Fibroblast of the aortic adventitia (primary cell): ENCODE measurements around the gene DSP. TPM values are rescaled to one million over a fixed set of nuclear protein-coding genes. Genes with fewer than 3 reads are reported as not detected.

Source experiments
- DNase-seq: peaks from one replicate; pipeline ENCODE4 v3.0.0-alpha.2; 2010; ENCODE audit warnings: low read depth
- H3K4me3 ChIP-seq: 2 replicates; pipeline ENCODE4 v1.5.1; 2011; ENCODE audit warnings: low read depth, mild to moderate bottlenecking, control low read depth, low read length, moderate library complexity
- total RNA-seq: library from RNA; depleted of rRNA; stranded (reverse); fragments of >200 nt; gene quantifications from 2 replicates; pipeline ENCODE4 v1.2.3, GENCODE V29; 2012; ENCODE audit warnings: low replicate concordance
- TF ChIP-seq, protein P1 (sequence below): IDR thresholded peaks from 2 replicates; pipeline ENCODE4 v1.5.1; 2011; ENCODE audit warnings: mild to moderate bottlenecking, low read length, control low read depth, inconsistent platforms; ENCODE audit not compliant: insufficient read depth

Gene DSP
- total RNA-seq, 1 donor = 4.2 TPM

DNA sequence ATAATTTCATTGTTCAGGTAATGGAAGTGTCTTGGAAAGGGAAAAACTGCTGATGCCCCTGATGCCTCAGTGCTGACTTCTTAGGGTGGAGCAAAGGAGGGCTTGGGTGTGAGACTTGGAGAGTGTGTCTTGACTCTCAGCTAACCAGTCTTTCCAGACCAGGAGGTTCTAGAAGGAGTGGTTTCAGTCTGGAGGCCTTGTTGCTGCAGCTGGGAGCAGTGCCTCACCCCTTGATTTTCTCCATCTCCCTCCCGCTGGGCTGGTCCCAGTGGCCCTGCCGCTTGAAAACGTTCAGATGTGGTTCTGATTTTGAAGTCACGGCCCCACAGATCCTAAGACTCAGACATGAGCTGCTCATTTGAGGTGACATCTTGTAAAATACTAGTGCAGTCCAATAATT, 5.4 kb downstream of the DSP start:
- H3K4me3 ChIP-seq = no peak overlapping the region
- no peak for DNase-seq
- TF ChIP-seq, protein P1, sequence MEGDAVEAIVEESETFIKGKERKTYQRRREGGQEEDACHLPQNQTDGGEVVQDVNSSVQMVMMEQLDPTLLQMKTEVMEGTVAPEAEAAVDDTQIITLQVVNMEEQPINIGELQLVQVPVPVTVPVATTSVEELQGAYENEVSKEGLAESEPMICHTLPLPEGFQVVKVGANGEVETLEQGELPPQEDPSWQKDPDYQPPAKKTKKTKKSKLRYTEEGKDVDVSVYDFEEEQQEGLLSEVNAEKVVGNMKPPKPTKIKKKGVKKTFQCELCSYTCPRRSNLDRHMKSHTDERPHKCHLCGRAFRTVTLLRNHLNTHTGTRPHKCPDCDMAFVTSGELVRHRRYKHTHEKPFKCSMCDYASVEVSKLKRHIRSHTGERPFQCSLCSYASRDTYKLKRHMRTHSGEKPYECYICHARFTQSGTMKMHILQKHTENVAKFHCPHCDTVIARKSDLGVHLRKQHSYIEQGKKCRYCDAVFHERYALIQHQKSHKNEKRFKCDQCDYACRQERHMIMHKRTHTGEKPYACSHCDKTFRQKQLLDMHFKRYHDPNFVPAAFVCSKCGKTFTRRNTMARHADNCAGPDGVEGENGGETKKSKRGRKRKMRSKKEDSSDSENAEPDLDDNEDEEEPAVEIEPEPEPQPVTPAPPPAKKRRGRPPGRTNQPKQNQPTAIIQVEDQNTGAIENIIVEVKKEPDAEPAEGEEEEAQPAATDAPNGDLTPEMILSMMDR = no peak

DNA sequence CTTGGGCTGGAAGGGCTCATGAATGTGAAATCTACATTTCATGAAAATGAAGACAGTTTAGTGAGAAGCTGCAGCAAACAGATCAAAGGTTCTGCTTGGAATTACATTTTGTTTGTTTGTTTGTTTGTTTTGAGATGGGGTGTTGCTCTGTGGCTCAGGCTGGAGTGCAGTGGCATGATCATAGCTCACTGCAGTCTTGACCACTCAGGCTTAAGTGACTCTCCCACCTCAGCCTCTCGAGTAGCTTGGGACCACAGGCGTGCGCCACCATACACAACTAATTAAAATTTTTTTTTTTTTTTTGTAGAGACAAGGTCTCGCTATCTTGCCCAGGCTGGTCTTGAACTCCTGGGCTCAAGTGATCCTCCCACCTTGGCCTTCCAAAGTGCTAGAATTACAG, 5.8 kb downstream of the DSP start:
- TF ChIP-seq, protein P1 = no peak
- DNase-seq = no peak
- no peak overlapping the region for H3K4me3 ChIP-seq

DNA sequence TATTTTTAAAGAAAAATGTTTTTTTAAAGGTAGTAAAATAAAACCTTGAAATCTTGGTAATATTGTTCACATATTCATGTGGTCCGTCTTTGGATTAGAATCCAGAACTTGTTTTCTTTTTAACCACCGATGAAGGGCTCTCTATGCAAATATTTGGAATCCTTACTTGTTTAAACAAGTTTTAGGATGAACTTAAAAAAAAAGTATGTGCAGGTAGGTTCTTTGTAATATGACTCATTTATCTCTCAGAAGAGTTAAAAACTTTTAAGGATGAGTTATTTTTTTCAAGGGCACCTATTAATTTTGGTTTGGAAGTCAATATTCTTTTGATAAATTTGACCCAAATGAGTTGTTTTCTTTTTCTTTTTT, 8.9 kb downstream of the DSP start:
- TF ChIP-seq, protein P1 = no peak
- no peak for DNase-seq

DNA sequence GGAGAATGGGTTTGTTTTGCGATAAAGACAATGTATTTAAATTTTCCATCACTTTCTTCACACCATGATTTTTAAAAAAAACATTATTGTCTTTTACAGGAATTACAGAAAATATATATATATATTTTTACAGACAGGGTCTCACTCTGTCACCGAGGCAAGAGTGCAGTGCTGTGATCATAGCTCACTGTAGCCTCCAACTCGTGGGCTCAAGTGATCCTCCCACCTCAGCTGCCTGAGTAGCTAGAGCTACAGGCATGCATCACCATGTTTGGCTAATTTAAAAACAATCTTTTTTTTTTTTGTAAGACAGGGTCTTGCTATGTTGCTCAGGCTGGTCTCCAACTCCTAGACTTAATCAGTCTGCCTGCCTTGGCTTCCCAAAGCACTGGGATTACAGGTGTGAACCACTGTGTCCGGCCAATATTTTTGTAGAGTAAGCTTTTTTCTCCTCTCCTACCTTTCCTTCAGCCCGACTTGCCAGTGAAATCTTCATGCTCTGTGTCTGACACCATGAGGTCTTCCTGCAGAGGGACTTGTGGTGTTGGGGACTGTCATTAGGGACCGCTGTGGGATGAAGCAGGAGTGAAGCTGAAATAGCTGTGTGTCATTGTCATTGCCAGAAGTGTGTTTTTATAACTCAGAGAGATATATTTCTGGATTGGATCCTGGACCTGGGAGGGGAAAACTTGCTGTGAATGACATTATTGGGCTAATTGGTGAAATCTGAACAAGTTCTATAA, 13.2 kb downstream of the DSP start:
- TF ChIP-seq, protein P1 = no peak
- DNase-seq = no peak
- H3K4me3 ChIP-seq = no peak overlapping the region

More for the DNA sequence above, 8.9 kb downstream of the DSP start:
- no peak overlapping the region for H3K4me3 ChIP-seq

DNA sequence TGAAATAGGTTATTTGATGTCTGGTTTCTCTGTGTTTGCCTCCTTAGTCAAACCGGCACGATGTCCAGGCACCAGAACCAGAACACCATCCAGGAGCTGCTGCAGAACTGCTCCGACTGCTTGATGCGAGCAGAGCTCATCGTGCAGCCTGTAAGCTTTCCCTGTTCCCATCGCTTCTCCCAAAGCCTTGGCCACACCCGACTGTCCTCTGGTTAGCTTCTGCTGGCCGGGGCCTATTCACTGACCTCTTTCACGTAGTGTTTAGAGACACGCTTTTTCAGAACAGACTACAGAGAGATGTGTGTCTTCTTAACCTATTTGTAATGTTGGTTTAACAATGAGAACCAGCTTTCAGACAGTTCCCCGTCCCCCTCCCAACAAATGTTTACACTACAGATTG, 14.2 kb downstream of the DSP start:
- TF ChIP-seq, protein P1 = no peak
- DNase-seq = no peak
- no peak overlapping the region for H3K4me3 ChIP-seq

DNA sequence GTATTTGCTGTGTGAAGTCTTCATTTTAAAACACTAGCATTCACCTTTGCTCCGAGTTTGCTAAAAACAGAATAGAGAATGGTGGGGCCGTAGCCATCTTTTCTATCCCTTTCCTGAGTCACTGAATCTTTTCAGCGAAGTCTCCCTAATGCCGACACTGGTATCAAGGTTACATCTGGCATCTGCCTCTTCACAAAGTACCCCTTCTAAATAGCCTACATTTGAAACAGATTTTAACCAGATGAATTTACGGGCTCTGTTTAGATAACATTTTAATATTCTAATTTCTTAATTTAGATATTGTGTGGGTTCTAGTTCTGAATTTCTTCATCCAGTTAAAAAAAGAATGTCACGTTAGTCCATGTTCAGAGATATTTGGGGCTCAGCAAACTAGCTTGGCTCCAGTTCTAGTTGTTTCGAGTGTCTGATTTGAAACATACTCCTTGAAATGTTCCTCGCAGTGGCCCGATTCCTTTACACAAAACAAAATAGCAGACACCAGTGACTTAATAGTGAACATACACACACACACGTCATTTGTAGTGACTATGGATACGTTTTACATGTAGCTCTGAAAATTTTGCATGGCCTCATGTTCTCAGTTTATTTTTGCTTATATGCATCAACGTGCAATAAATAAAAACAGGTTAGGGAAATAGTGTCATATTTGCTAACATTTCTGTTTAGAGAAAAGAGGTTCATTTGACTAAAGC, 15.1 kb downstream of the DSP start:
- TF ChIP-seq, protein P1 = no peak
- no peak overlapping the region for H3K4me3 ChIP-seq
- no peak for DNase-seq

DNA sequence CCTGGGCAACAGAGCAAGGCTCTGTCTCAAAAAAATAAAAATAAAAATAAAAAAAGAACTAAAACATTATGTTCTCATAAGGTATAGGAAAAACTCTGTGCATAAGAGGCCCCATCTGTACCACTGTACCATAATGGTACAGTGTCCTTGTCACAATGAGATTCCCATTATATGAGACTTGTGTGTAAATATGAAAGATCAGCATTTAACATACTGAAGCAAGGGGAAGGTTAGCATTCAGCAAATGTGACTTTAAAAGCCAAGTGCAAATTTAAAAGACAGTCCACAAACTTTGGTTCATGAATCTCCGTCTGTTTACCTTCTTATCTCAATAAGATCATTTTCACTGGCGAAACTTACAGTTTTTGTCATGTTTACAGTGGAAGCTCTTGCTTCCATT, 16.2 kb downstream of the DSP start:
- DNase-seq = no peak
- TF ChIP-seq, protein P1 = no peak
- no peak overlapping the region for H3K4me3 ChIP-seq
